ENCODE measurements around the gene SCGB1C1. TPM values are rescaled to one million over a fixed set of nuclear protein-coding genes. Genes with fewer than 3 reads are reported as not detected.
"Not testable (repeated sequence)": the region's sequence is repeated elsewhere in the genome, so short reads cannot be mapped to it uniquely, and the experiment has no call there.

SCGB1C1 gene
- total RNA-seq, 4 donors from 2014 or later: not detected

GRCh38 chr11:235180-235579, 42.3 kb downstream of the SCGB1C1 start:
- Histone ChIP-seq H3K4me3 (peak overlapping the region; percentile 80 to 93), H3K27me3 (no peaks in the 10 kb centered on the region), H3K4me1 (peaks cover 0 to 35% (median 13%) of the 10 kb centered on the region in 3 donors), H3K9me3 (no peaks in the 10 kb centered on the region), H3K27ac (peak overlapping the region in 3 of 4 donors; percentile 91 to 96 (median 96)), H3K36me3 (peaks cover 0 to 34% of the 10 kb centered on the region in 2 donors)
- TF ChIP-seq, protein P1, sequence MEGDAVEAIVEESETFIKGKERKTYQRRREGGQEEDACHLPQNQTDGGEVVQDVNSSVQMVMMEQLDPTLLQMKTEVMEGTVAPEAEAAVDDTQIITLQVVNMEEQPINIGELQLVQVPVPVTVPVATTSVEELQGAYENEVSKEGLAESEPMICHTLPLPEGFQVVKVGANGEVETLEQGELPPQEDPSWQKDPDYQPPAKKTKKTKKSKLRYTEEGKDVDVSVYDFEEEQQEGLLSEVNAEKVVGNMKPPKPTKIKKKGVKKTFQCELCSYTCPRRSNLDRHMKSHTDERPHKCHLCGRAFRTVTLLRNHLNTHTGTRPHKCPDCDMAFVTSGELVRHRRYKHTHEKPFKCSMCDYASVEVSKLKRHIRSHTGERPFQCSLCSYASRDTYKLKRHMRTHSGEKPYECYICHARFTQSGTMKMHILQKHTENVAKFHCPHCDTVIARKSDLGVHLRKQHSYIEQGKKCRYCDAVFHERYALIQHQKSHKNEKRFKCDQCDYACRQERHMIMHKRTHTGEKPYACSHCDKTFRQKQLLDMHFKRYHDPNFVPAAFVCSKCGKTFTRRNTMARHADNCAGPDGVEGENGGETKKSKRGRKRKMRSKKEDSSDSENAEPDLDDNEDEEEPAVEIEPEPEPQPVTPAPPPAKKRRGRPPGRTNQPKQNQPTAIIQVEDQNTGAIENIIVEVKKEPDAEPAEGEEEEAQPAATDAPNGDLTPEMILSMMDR (IDR thresholded peaks at IDR 0.05): no peak
- no peak for TF ChIP-seq POLR2AphosphoS5 (IDR thresholded peaks at IDR 0.05)
- TF ChIP-seq POLR2A (IDR thresholded peaks at IDR 0.05): no peak
- TF ChIP-seq EP300 (IDR thresholded peaks at IDR 0.05): no peak
- ATAC-seq: no peak
- 71 to 72% methylated on average over 3 to 8 of the region's 8 CpGs for WGBS, 2 donors (ENCODE audit: low coverage in 1 of 2)

DNA sequence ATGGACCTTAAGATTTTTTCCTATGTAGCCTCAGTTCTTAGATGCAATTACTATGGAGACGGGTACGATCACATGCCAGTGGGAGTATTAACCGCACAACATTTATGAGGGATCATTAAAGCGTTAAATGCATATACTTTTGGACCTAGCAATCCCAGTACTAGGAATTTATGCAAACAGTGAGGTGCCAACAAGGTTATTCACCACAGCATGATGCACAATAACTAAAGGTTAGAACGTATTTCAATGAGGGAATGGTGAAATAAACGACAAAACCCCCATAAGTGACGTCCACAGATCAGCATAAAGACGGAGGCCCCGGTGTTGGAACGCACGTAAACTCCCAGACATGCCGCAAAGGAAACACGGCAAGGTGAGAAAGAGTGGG, 42.7 kb downstream of the SCGB1C1 start:
- Histone ChIP-seq H3K27ac (peak overlapping the region; percentile 80 to 96 (median 94)), H3K36me3 (peaks cover 0 to 34% of the 10 kb centered on the region in 2 donors), H3K4me3 (peak overlapping the region; percentile 80 to 93), H3K4me1 (peaks cover 0 to 35% (median 13%) of the 10 kb centered on the region in 3 donors), H3K9me3 (no peaks in the 10 kb centered on the region), H3K27me3 (no peaks in the 10 kb centered on the region)
- 2 to 4% methylated on average over 12 to 13 of the region's 13 CpGs for WGBS, 2 donors (ENCODE audit: low coverage in 1 of 2)
- TF ChIP-seq, protein P1 (IDR thresholded peaks at IDR 0.05): no peak
- no peak for TF ChIP-seq POLR2A (IDR thresholded peaks at IDR 0.05)
- no peak for TF ChIP-seq EP300 (IDR thresholded peaks at IDR 0.05)
- no peak for TF ChIP-seq POLR2AphosphoS5 (IDR thresholded peaks at IDR 0.05)
- peak; percentile 7 for ATAC-seq

DNA sequence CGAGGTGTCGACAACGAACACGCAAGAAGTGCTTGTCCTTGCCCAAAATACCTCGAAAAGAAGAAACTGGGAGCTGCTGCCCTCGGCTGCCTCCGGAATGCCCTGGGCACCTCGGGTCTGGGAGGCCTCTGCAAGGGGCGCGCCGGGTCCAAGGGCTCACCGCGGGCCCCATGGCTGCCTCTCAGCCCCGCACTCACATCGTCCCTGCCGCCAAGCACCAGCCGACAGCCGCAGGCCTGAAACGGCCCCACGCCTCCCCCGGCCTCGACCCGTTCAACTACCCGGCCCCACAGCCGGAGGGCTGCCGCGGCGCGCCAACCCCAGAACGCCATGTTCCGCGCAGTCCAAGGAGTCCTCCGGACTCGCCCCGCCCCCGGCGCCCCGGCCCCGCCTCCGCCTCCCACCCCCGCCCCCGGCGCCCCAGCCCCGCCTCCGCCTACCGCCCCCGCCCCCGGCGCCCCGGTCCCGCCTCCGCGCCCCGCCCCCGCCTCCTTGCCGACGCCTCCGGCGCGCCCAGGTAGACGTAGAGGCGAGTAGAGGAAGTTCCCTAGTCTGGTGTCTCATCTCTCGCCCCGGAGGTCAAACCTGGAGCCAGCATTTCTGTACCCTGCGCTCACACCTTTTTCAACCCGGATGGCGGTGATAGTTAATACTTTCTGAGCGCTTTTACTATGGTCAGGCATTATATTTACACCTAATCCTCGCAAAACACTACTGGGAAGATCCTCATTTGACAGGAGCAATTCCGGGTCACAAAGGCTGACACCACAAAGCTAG, 43.3 kb downstream of the SCGB1C1 start, which contains the start of gene SIRT3:
Gene SIRT3, minus strand, starts transcription at position 346 of the 777 bp plus-strand sequence. Its CDS starts 14 bp downstream, at position 332.
- Histone ChIP-seq H3K4me1 (peaks cover 0 to 35% (median 13%) of the 10 kb centered on the region in 3 donors), H3K27me3 (no peaks in the 10 kb centered on the region), H3K36me3 (peaks cover 0 to 37% of the 10 kb centered on the region in 2 donors), H3K9me3 (no peaks in the 10 kb centered on the region), H3K4me3 (peak within 1 kb of the TSS; percentile 93), H3K27ac (peak within 1 kb of the TSS; percentile 85 to 96 (median 94))
- peak; percentile 93 for ATAC-seq
- TF ChIP-seq, protein P1 (IDR thresholded peaks at IDR 0.05): peak in 2 of 4 experiments; percentile 44 to 47
- TF ChIP-seq POLR2A (IDR thresholded peaks at IDR 0.05) (peak; percentile 54 to 56), POLR2AphosphoS5 (IDR thresholded peaks at IDR 0.05) (peak; percentile 37), EP300 (IDR thresholded peaks at IDR 0.05) (no peak)
- 0 to 3% methylated on average over 6 to 11 of the region's 70 CpGs for WGBS, 2 donors (ENCODE audit: low coverage in 1 of 2)

DNA sequence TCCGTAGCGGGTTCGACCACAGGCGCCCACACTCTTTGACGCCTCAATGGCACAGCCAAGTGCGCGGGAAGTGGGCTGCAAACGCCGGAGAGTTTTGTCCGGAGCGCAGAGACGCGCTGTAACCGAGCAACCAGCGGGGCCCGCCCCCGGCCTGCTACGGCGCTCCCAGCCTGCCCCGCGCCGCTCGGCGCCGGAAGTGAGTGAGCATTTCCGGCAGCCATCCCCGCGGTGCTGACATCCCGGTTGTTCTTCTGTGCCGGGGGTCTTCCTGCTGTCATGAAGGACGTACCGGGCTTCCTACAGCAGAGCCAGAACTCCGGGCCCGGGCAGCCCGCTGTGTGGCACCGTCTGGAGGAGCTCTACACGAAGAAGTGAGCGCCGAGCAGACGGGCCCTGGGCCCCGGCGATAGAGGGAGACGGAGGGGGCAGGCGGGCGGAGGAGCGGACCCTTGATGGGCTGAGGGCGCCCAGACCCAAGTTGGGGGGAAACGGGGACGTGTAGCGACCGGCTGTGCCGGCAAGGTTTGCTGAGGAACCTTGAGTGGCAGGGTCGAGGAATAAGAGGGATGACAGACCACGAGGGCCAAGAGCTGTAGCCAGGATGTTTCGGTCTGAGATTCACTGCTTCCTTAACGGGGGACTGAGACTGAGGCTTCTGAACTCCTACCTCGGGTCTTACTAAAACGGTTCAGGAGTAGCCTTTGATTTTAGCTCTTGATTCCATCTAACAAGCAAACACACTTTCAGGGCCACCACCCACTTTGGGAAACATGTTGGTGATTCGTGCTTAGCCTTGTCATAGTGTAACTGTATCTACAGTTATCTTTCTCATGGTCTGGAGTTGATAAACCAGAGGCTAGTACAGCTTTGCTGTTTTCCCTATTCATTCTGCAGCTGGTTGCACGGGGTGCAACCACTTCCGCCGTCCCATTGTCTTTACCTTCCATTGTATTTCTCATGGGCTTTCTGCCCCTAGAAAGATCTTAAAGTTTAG, 44.2 kb downstream of the SCGB1C1 start, which contains the start of gene PSMD13:
Gene PSMD13, plus strand, starts transcription at position 203 of the 994 bp plus-strand sequence. Its CDS starts 74 bp downstream, at position 277.
- TF ChIP-seq POLR2AphosphoS5 (IDR thresholded peaks at IDR 0.05) (peak; percentile 53), EP300 (IDR thresholded peaks at IDR 0.05) (no peak), POLR2A (IDR thresholded peaks at IDR 0.05) (peak; percentile 38 to 46)
- TF ChIP-seq, protein P1 (IDR thresholded peaks at IDR 0.05): no peak
- H3K27me3 ChIP-seq: no peaks in the 10 kb centered on the region
- H3K4me1 ChIP-seq: peaks cover 0 to 35% (median 13%) of the 10 kb centered on the region in 3 donors
- peak within 1 kb of the TSS; percentile 93 for H3K4me3 ChIP-seq
- ATAC-seq: peak; percentile 91
- H3K9me3 ChIP-seq: no peaks in the 10 kb centered on the region
- peak within 1 kb of the TSS; percentile 85 to 96 (median 94) for H3K27ac ChIP-seq
- H3K36me3 ChIP-seq: peaks cover 0 to 40% of the 10 kb centered on the region in 2 donors
- WGBS, 2 donors (ENCODE audit: low coverage in 1 of 2): 7 to 14% methylated on average over 7 to 14 of the region's 62 CpGs

- Histone ChIP-seq H3K4me1 (peaks cover 0 to 35% (median 13%) of the 10 kb centered on the region in 3 donors), H3K36me3 (peaks cover 0 to 40% of the 10 kb centered on the region in 2 donors)
- H3K4me3 ChIP-seq, H3K27me3 ChIP-seq, ATAC-seq, H3K9me3 ChIP-seq, H3K27ac ChIP-seq: not testable (repeated sequence)
- WGBS, 2 donors (ENCODE audit: low coverage in 1 of 2): 62 to 74% methylated on average over 4 to 7 of the region's 7 CpGs
Observed at GRCh38 chr11:238346-238745, 45.5 kb downstream of the SCGB1C1 start.
